Stomach smooth muscle (tissue), 2 donors: ENCODE results near the gene CFDP1.
"Not testable (repeated sequence)": the region's sequence is repeated elsewhere in the genome, so short reads cannot be mapped to it uniquely, and the experiment has no call there.

Source experiments
- H3K27ac ChIP-seq: one replicate; pipeline ENCODE4 v1.7.0; 2013; ENCODE audit warnings: mild to moderate bottlenecking, low read length, inconsistent platforms
- H3K27me3 ChIP-seq, 2 donors: one replicate each; pipeline ENCODE4 v1.7.0; 2013; ENCODE audit warnings: low read length in 2 of 2; ENCODE audit not compliant: insufficient read depth in 2 of 2, control insufficient read depth in 1 of 2
- H3K36me3 ChIP-seq, 2 donors: one replicate each; pipeline ENCODE4 v1.7.0; 2013; ENCODE audit warnings: low read length in 2 of 2; ENCODE audit not compliant: control insufficient read depth in 2 of 2, insufficient read depth in 2 of 2
- H3K4me1 ChIP-seq: one replicate; pipeline ENCODE4 v1.7.0; 2013; ENCODE audit warnings: low read length; ENCODE audit not compliant: control insufficient read depth, insufficient read depth
- H3K4me3 ChIP-seq, 2 donors: one replicate each; pipeline ENCODE4 v1.7.0; 2013; ENCODE audit warnings: low read length in 2 of 2
- H3K9ac ChIP-seq, 2 donors: one replicate each; pipeline ENCODE4 v1.7.0; 2013; ENCODE audit warnings: low read length in 2 of 2, mild to moderate bottlenecking in 1 of 2
- H3K9me3 ChIP-seq, 2 donors: one replicate each; pipeline ENCODE4 v1.7.0; 2013; ENCODE audit warnings: low read length in 2 of 2; ENCODE audit not compliant: control insufficient read depth in 2 of 2
- donor health status: healthy.
- donor health status: Pancreatic carcinoma.

CFDP1 gene

GRCh38 chr16:75426524-75426923, 6.8 kb downstream of the CFDP1 start:
- H3K36me3 ChIP-seq, H3K9ac ChIP-seq, H3K9me3 ChIP-seq, H3K4me1 ChIP-seq, H3K27ac ChIP-seq, H3K27me3 ChIP-seq, H3K4me3 ChIP-seq: not testable (repeated sequence)

GRCh38 chr16:75424105-75424762, 9.1 kb downstream of the CFDP1 start:
- H3K27ac ChIP-seq, H3K27me3 ChIP-seq, H3K4me1 ChIP-seq, H3K9me3 ChIP-seq, H3K4me3 ChIP-seq, H3K36me3 ChIP-seq, H3K9ac ChIP-seq: not testable (repeated sequence)

- Histone ChIP-seq H3K9me3 (no peaks in the 10 kb centered on the region), H3K4me1 (no peaks in the 10 kb centered on the region), H3K36me3 (no peaks in the 10 kb centered on the region), H3K27me3 (no peaks in the 10 kb centered on the region), H3K4me3 (no peak overlapping the region), H3K27ac (no peak overlapping the region), H3K9ac (no peak overlapping the region)
Measured at GRCh38 chr16:75423723-75424104, 9.6 kb downstream of the CFDP1 start.

- Histone ChIP-seq H3K4me1 (no peaks in the 10 kb centered on the region), H3K27ac (no peak overlapping the region), H3K27me3 (no peaks in the 10 kb centered on the region), H3K9me3 (no peaks in the 10 kb centered on the region), H3K36me3 (no peaks in the 10 kb centered on the region), H3K4me3 (no peak overlapping the region), H3K9ac (no peak overlapping the region)
Measured at GRCh38 chr16:75421820-75422126, 11.5 kb downstream of the CFDP1 start.

GRCh38 chr16:75420987-75421819, 12.1 kb downstream of the CFDP1 start:
- Histone ChIP-seq H3K9me3 (no peaks in the 10 kb centered on the region), H3K4me1 (no peaks in the 10 kb centered on the region), H3K27ac (no peak overlapping the region), H3K36me3 (no peaks in the 10 kb centered on the region), H3K27me3 (no peaks in the 10 kb centered on the region), H3K9ac (no peak overlapping the region), H3K4me3 (no peak overlapping the region)

- H3K4me3 ChIP-seq = no peak overlapping the region
- H3K9me3 ChIP-seq = no peaks in the 10 kb centered on the region
- H3K9ac ChIP-seq = no peak overlapping the region
Measured at GRCh38 chr16:75416904-75417565, 16.3 kb downstream of the CFDP1 start.

GRCh38 chr16:75415169-75415905, 18.0 kb downstream of the CFDP1 start:
- no peaks in the 10 kb centered on the region for H3K27me3 ChIP-seq
- H3K27ac ChIP-seq = no peak overlapping the region
- peaks cover 10 to 13% of the 10 kb centered on the region in 2 donors for H3K36me3 ChIP-seq
- H3K4me3 ChIP-seq = no peak overlapping the region
- H3K9me3 ChIP-seq = no peaks in the 10 kb centered on the region
- H3K4me1 ChIP-seq = no peaks in the 10 kb centered on the region
- H3K9ac ChIP-seq = no peak overlapping the region

More at GRCh38 chr16:75416904-75417565, 16.3 kb downstream of the CFDP1 start:
- no peaks in the 10 kb centered on the region for H3K27me3 ChIP-seq
- H3K27ac ChIP-seq = no peak overlapping the region
- H3K4me1 ChIP-seq = no peaks in the 10 kb centered on the region
- peaks cover 5 to 6% of the 10 kb centered on the region in 2 donors for H3K36me3 ChIP-seq

- H3K9me3 ChIP-seq = no peaks in the 10 kb centered on the region
- peaks cover 10 to 13% of the 10 kb centered on the region in 2 donors for H3K36me3 ChIP-seq
- H3K4me1 ChIP-seq = no peaks in the 10 kb centered on the region
- H3K27ac ChIP-seq = no peak overlapping the region
- H3K9ac ChIP-seq = no peak overlapping the region
- H3K27me3 ChIP-seq = no peaks in the 10 kb centered on the region
- no peak overlapping the region for H3K4me3 ChIP-seq
Measured at GRCh38 chr16:75413951-75414350, 19.4 kb downstream of the CFDP1 start.

GRCh38 chr16:75406943-75407342, 26.4 kb downstream of the CFDP1 start:
- Histone ChIP-seq H3K27me3 (no peaks in the 10 kb centered on the region), H3K9me3 (no peaks in the 10 kb centered on the region), H3K27ac (no peak overlapping the region), H3K36me3 (peaks cover 6 to 7% of the 10 kb centered on the region in 2 donors), H3K9ac (no peak overlapping the region), H3K4me1 (no peaks in the 10 kb centered on the region), H3K4me3 (no peak overlapping the region)

- H3K27me3 ChIP-seq = no peaks in the 10 kb centered on the region
- H3K4me3 ChIP-seq = no peak overlapping the region
- H3K4me1 ChIP-seq = no peaks in the 10 kb centered on the region
- H3K36me3 ChIP-seq = peaks cover 0 to 4% of the 10 kb centered on the region in 2 donors
- H3K27ac ChIP-seq = no peak overlapping the region
- H3K9me3 ChIP-seq = no peaks in the 10 kb centered on the region
- no peak overlapping the region for H3K9ac ChIP-seq
Measured at GRCh38 chr16:75402821-75403475, 30.4 kb downstream of the CFDP1 start.
